ENCODE measurements around the gene TUB.
A peak's percentile ranks its signal among the peaks of the same experiment; 100 is the strongest.

TUB gene

DNA sequence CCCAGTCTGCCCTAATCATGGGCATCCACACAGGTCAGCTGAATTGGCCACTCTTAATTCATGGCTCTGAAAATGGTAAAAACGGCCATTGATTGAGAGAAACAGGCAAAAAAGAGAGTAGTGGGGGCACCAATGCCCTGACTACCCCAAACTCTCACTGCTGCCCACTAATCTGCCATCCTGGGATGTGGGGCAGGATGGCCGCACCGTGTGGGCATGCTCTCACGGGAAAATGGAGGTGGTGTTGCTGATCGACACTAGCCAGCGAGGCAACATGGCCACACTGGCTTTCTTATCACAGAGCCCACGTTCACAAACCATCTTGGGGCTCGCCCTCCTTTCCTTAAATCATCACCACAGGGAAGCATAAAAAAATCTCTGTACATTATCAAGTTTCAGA, 11.2 kb upstream of the TUB start:
- DNase-seq, result no peak

DNA sequence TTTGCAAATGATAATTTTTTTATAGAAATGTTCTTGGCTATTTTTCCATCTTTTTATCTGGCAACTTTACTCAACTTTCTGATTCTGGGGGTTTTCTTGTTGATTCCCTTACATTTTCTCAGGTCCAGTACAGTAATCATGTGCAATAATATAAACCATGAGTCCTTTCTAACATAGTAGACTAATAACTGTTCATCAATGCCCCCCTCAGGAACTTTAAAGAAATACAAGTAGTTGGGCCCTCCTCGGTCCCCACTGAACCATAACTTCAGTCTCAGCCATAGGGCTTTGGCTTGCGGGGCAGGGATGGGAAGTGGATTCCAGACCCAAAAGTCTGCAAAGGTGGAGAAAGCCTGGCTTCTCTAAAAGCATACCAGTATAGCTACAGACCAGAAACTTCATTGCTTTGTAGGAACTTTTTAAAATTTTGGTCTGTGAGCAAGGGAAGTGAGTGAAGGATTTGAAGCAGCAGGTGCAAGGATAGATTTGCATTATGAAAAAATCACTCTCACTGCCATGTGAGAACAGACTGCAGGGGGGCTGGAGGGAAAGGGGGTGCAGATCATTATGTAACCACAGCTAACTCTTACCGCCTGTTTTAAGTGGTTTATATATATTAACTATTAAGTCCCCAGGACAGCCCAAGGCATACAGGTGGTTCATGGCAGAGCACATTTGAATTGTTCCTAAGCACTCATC, 10.4 kb upstream of the TUB start:
- no peak for DNase-seq

- no peak for DNase-seq
Measured at GRCh38 chr11:8071616-8072581, 9.1 kb upstream of the TUB start.

GRCh38 chr11:8075119-8075726, 5.8 kb upstream of the TUB start:
- DNase-seq, result no peak

- DNase-seq, result no peak
Measured at GRCh38 chr11:8079111-8079675, 1.8 kb upstream of the TUB start.

- no peak for DNase-seq
Measured at GRCh38 chr11:8080069-8080670, 841 bp upstream of the TUB start.

DNA sequence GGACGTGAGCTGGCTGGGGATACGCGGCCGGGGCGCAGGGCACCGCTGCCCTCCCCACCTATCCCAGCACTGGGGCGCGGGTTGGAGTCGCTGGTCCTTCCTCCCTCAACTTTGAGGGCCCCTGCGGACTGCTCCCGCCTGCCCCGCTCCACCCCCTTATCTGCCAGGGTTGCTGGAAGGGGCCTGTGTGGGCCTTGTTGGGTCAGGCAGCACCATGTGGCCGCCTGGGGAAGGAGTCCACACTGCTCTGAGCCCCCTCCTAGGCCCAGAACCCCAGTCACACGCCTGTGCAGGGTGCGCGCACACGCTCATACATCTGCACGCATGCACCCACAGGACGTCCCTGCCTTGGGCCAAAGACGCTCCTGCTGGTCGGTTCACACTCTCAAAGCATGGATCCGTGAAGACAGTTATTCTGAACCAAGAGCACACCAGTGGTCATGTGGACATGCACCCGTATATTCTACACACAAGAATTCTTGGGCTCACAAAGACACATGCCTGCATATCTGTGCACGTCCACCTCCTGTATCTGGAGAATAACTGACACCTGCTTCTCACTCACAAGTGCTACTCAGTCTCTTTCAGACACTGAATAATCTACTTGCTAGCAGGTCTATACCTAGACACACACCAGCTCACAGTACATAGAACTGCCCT, 710 bp downstream of the TUB start:
- DNase-seq, result peak in 1 of 14 donors; percentile 47

- DNase-seq, result peak in 1 of 14 donors; percentile 37
Measured at GRCh38 chr11:8082391-8083087, 1.5 kb downstream of the TUB start.

DNA sequence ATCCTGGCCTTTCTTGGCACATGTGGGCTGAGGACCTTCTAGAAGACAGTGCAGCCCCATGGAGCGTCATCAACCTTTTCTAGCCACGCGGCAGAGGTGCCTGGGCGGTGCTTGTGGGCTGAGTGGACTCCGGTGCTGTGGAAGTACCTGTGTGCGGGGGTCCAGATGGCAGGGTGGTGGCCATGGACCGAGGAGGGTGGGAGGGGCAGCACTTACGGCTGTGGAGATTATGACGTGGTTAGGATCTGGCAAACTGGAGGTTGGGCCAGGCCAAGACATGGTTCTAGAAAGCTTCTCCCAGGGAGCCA, 2.0 kb downstream of the TUB start:
- DNase-seq, result no peak

GRCh38 chr11:8083871-8084281, 2.9 kb downstream of the TUB start:
- no peak for DNase-seq

DNA sequence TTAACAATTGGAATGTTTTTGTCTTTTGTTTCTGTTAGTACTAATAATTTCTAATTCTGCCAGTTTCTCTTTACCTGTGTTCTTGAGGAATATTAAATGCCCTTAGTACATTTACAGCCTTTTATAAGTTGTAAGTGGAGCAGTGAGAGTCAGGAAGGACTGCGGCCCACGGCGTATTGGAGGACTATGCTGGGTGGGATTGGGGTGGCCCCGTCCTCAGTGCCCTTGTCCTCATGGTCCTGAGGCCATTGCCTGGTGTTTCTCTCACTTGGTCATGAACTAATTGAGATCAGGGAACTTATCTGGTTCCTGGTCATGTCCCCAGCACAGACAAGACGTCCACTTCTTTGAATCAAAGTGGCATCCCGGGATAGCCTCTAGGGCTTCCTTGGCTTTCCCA, 3.3 kb downstream of the TUB start:
- DNase-seq, result no peak

GRCh38 chr11:8085011-8085645, 4.1 kb downstream of the TUB start:
- DNase-seq, result no peak

DNA sequence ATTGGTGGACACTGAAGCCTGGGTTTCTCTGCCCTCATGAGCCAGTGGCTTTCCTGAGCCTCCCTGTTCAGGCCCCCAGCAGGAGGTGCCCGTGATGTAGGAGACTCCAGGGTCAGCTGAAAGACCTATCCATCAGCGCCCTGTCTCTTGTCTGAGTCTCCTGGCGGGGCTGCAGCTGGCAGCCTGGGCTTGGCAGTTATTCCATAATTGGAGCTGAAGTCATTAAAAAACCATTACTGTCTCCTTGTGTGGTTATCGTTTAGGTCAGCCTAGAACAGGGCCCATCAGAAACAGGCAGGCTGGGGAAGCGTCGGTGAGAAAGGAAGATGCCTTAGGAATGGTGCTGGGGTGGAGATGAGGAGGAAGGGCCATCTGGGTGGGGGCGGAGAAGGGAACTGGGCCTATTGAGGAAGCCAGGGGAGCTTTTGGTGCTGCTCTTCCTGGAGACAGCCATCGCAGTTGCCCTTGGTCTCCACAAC, 5.0 kb downstream of the TUB start:
- DNase-seq, result peak in 2 of 14 donors; percentile 24 to 26

GRCh38 chr11:8086571-8086970, 5.6 kb downstream of the TUB start:
- DNase-seq, result no peak

- no peak for DNase-seq
Measured at GRCh38 chr11:8087185-8087584, 6.2 kb downstream of the TUB start.

- no peak for DNase-seq
Measured at GRCh38 chr11:8087756-8088155, 6.7 kb downstream of the TUB start.

DNA sequence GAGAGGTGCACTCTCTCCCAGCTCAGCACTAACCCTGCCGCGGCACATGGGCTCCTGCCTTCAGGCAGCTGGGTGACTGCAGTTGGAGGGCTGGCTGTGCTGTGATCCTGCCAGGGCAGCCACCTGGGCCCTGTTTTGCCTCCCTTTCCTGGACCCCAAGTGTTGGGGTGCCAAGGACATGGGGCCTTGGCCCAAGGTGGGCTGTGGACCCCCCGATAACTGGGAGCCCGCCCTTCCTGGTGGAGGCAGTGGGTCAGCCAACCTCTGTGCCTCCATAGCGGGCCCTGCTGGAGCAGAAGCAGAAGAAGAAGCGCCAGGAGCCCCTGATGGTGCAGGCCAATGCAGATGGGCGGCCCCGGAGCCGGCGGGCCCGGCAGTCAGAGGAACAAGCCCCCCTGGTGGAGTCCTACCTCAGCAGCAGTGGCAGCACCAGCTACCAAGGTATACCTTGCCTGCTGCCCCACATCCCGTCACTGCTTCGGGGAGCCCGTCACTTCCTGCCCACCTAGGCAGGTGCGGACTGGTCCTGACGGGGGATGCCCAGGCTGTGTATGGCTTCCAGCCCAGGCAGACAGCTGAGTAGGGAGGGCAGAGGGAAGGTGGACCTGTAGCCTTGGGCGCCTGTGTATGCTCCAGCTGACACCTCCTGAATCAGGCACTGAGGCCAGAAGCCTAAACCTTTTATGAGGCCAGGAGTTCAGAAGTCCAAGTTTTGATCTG, 8.9 kb downstream of the TUB start:
- no peak for DNase-seq

DNA sequence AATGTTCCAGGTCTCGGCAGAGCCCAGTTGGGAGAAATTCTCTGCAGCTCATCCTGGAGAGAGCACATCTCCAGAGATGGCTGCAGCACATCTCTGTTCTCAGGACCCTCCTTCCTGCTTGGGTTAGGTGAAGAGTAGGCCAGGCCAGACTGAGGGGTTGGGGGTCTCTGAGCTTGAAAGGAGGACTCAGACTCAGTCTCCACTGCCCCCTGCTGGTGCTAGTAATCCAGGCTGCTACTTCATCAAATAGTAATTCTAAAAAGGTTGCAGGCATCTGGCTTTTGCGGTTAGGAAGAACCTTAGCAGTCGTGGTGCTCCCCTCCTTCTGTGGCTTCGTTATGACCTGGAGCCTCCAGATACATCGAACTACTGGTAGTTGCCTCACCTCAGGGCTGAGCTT, 9.7 kb downstream of the TUB start:
- DNase-seq, result no peak

- DNase-seq, result no peak
Measured at GRCh38 chr11:8091721-8092120, 10.7 kb downstream of the TUB start.
